Progenitor cell of endocrine pancreas (in vitro differentiated cells): ENCODE results near the gene NMNAT3. TPM values are rescaled to one million over a fixed set of nuclear protein-coding genes. Genes with fewer than 3 reads are reported as not detected.

Source experiments
- DNase-seq: peaks from one replicate; pipeline ENCODE4 v3.0.0; 2021; ENCODE audit warnings: low spot score; ENCODE audit not compliant: unreplicated experiment
- H3K27ac Mint-ChIP-seq: 2 replicates; pipeline ENCODE4 v1.8.0; 2021; ENCODE audit warnings: mild to moderate bottlenecking, moderate library complexity, mixed read lengths
- H3K27me3 Mint-ChIP-seq: 2 replicates; pipeline ENCODE4 v1.8.0; 2021; ENCODE audit warnings: mixed read lengths
- H3K36me3 Mint-ChIP-seq: 2 replicates; pipeline ENCODE4 v1.8.0; 2022; ENCODE audit warnings: mixed read lengths; ENCODE audit not compliant: insufficient read depth
- H3K4me1 Mint-ChIP-seq: 2 replicates; pipeline ENCODE4 v1.8.0; 2021; ENCODE audit warnings: low read depth, mixed read lengths
- H3K4me3 Mint-ChIP-seq: 2 replicates; pipeline ENCODE4 v1.8.0; 2021; ENCODE audit warnings: low read depth, mild to moderate bottlenecking, moderate library complexity, mixed read lengths
- H3K9me3 Mint-ChIP-seq: 2 replicates; pipeline ENCODE4 v1.8.0; 2021; ENCODE audit warnings: low read depth, mixed read lengths
- total RNA-seq: library from RNA; stranded (reverse); gene quantifications from 2 replicates; pipeline ENCODE4 v1.2.1, GENCODE V29; 2021
- TF ChIP-seq, protein P1 (sequence below): fragments of 200-600 bp; sonication (generic); IDR thresholded peaks from one replicate; pipeline ENCODE4 v1.5.0; 2021; ENCODE audit warnings: antibody characterized with exemption, mild to moderate bottlenecking; ENCODE audit not compliant: unreplicated experiment

NMNAT3 gene
- total RNA-seq, 1 donor from 2014 or later, result 3.5 TPM

DNA sequence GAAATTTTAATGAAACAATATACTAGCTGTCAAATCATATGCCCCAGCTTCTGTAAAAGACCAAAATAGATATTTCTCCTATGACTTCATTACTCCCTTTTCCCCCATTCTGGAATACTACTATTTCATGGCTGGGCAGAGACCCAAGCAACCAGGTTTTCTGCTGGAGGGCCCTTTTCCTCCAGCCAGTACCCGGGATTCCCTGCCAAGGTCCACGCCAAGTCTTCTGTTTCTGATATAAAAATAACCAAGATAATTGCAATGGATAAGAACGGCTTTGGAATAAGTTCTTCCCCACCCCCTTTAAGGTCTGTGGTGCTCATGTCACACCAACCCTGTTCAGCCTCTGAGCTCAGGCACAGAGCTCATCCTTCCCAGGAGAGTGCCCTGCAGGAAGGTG is 17.2 kb upstream of the NMNAT3 start:
- TF ChIP-seq, protein P1, sequence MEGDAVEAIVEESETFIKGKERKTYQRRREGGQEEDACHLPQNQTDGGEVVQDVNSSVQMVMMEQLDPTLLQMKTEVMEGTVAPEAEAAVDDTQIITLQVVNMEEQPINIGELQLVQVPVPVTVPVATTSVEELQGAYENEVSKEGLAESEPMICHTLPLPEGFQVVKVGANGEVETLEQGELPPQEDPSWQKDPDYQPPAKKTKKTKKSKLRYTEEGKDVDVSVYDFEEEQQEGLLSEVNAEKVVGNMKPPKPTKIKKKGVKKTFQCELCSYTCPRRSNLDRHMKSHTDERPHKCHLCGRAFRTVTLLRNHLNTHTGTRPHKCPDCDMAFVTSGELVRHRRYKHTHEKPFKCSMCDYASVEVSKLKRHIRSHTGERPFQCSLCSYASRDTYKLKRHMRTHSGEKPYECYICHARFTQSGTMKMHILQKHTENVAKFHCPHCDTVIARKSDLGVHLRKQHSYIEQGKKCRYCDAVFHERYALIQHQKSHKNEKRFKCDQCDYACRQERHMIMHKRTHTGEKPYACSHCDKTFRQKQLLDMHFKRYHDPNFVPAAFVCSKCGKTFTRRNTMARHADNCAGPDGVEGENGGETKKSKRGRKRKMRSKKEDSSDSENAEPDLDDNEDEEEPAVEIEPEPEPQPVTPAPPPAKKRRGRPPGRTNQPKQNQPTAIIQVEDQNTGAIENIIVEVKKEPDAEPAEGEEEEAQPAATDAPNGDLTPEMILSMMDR, result no peak
- H3K9me3 Mint-ChIP-seq, result no peaks in the 10 kb centered on the region
- peaks cover 4% of the 10 kb centered on the region for H3K27me3 Mint-ChIP-seq
- H3K27ac Mint-ChIP-seq, result no peak overlapping the region
- no peak for DNase-seq
- H3K36me3 Mint-ChIP-seq, result no peaks in the 10 kb centered on the region
- H3K4me3 Mint-ChIP-seq, result no peak overlapping the region
- H3K4me1 Mint-ChIP-seq, result no peaks in the 10 kb centered on the region

DNA sequence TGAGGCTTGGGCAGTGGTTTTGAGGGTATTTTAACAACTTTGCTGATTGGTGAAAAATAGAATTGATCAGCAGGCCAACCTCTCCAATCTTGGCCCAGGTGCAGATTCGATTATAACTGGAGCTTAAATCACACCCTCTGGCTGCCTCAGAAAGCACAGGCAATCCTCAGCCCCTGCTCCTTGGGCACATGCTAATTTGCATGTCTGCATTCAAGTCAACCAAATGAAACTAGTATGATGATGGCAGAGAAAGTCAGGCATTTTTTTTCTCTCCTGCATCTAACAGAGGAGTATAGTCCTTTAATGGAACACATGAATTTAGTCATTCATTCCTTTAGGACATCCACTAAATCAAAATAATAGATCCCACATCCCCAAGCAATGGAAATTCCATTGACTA is 16.8 kb upstream of the NMNAT3 start:
- H3K27me3 Mint-ChIP-seq, result peaks cover 4% of the 10 kb centered on the region
- TF ChIP-seq, protein P1, result no peak
- H3K27ac Mint-ChIP-seq, result no peak overlapping the region
- DNase-seq, result no peak
- no peak overlapping the region for H3K4me3 Mint-ChIP-seq
- no peaks in the 10 kb centered on the region for H3K36me3 Mint-ChIP-seq
- no peaks in the 10 kb centered on the region for H3K9me3 Mint-ChIP-seq
- no peaks in the 10 kb centered on the region for H3K4me1 Mint-ChIP-seq

DNA sequence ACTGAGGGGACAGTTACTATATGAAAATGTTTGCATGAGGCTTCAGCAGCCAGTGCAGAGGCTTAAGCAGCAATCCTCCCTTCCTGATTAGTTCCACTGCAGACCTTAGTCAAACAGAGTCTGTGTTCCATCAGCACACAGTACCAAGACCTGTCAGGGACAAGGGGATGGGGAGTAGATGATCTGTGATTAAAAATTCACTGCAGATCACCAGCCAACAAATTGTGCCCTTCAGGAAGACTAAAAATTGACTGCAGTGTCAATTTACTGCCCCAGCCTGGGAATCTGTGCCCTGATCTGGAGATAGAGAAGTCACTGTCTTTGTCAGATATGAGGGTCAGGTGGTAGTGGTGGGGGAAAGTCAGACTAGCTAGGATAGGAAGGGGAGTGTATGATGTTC is 13.8 kb upstream of the NMNAT3 start:
- Mint-ChIP-seq H3K9me3 (no peaks in the 10 kb centered on the region), H3K27me3 (peaks cover 12% of the 10 kb centered on the region), H3K27ac (no peak overlapping the region), H3K4me3 (no peak overlapping the region), H3K36me3 (no peaks in the 10 kb centered on the region), H3K4me1 (no peaks in the 10 kb centered on the region)
- DNase-seq, result no peak
- TF ChIP-seq, protein P1, result no peak

DNA sequence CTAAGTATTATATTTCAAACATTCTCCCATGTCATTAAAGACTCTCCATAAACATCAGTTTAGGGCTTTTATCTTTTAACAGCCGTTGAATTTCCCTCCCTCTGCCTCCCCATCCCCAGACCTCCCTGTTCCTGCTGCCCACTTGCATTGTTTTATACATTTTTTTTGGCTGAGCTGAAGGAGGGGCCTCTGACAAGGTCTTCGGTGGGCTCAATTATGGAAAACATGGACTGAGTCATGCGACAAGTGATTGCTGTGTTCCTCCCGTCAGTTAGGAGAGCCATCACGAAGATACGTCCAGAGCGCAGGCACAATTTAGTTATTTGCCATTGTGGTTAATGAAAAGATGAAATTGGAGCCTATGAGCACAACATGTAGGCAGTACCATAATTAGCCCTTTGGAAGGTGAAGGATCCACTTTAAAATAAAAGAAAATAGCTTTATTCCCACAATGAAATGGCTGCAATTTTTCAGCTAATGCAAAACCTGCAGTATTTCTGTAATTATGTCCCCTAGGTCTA is 12.0 kb upstream of the NMNAT3 start:
- no peaks in the 10 kb centered on the region for H3K36me3 Mint-ChIP-seq
- H3K27me3 Mint-ChIP-seq, result peaks cover 19% of the 10 kb centered on the region
- H3K4me3 Mint-ChIP-seq, result no peak overlapping the region
- no peaks in the 10 kb centered on the region for H3K9me3 Mint-ChIP-seq
- peaks cover 9% of the 10 kb centered on the region for H3K4me1 Mint-ChIP-seq
- TF ChIP-seq, protein P1, result no peak
- DNase-seq, result no peak
- no peak overlapping the region for H3K27ac Mint-ChIP-seq

DNA sequence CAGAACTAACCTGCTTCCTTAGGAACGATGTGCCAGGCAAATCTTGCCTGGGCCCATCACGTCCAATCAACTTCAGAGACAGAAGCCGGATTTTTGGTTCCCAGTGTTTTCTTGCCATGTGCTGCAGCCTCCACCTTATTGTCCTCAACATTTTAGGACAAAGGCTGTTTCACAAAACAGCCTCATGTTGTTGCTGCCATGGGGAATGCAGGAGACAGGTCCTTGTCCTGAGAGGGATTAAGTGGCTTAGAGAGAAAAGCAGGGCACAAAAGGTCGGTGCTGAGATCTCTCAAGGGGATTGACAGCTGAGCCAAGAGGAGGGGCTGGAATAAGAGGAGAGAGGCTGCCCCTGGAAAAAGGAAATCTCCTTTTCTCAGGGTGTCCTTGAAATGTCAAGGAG is 11.3 kb upstream of the NMNAT3 start:
- Mint-ChIP-seq H3K36me3 (no peaks in the 10 kb centered on the region), H3K9me3 (no peaks in the 10 kb centered on the region), H3K4me3 (no peak overlapping the region), H3K27ac (no peak overlapping the region), H3K27me3 (peaks cover 19% of the 10 kb centered on the region), H3K4me1 (peaks cover 9% of the 10 kb centered on the region)
- DNase-seq, result no peak
- TF ChIP-seq, protein P1, result no peak
